ENCODE measurements around the gene MEF2A. TPM values are rescaled to one million over a fixed set of nuclear protein-coding genes. Genes with fewer than 3 reads are reported as not detected.

MEF2A gene
- polyA plus RNA-seq, 1 donor, result 29.3 TPM

- Histone ChIP-seq H3K9me3 (ENCODE audit: control insufficient read depth, low read depth, low read length) (peaks cover 7% of the 10 kb centered on the region), H3K4me3 (ENCODE audit: low read length) (no peak overlapping the region), H3K4me1 (ENCODE audit: control insufficient read depth, insufficient read depth, low read length) (no peaks in the 10 kb centered on the region), H3K27ac (ENCODE audit: low read length) (no peak overlapping the region), H3K36me3 (ENCODE audit: control insufficient read depth, insufficient read depth, low read length) (peaks cover 25% of the 10 kb centered on the region), H3K27me3 (ENCODE audit: control insufficient read depth, insufficient read depth, low read length) (no peaks in the 10 kb centered on the region)
- 89% methylated on average over 1 of the region's 3 CpGs for WGBS (ENCODE audit: insufficient coverage, low lambda C conversion rate)
- DNase-seq, result no peak
Observed at GRCh38 chr15:99722406-99722805, 156.6 kb downstream of the MEF2A start.

- H3K4me1 ChIP-seq (ENCODE audit: control insufficient read depth, insufficient read depth, low read length), result peaks cover 12% of the 10 kb centered on the region
- 100% methylated on average over 1 of the region's 7 CpGs for WGBS (ENCODE audit: insufficient coverage, low lambda C conversion rate)
Observed at GRCh38 chr15:99726333-99726732, 160.5 kb downstream of the MEF2A start.

GRCh38 chr15:99727330-99727729 lies 161.5 kb downstream of the MEF2A start:
- no peak for DNase-seq

More at GRCh38 chr15:99726333-99726732, 160.5 kb downstream of the MEF2A start:
- no peaks in the 10 kb centered on the region for H3K27me3 ChIP-seq (ENCODE audit: control insufficient read depth, insufficient read depth, low read length)
- H3K9me3 ChIP-seq (ENCODE audit: control insufficient read depth, low read depth, low read length), result peaks cover 7% of the 10 kb centered on the region
- no peak overlapping the region for H3K4me3 ChIP-seq (ENCODE audit: low read length)
- no peak overlapping the region for H3K27ac ChIP-seq (ENCODE audit: low read length)
- DNase-seq, result no peak
- peaks cover 32% of the 10 kb centered on the region for H3K36me3 ChIP-seq (ENCODE audit: control insufficient read depth, insufficient read depth, low read length)

DNA sequence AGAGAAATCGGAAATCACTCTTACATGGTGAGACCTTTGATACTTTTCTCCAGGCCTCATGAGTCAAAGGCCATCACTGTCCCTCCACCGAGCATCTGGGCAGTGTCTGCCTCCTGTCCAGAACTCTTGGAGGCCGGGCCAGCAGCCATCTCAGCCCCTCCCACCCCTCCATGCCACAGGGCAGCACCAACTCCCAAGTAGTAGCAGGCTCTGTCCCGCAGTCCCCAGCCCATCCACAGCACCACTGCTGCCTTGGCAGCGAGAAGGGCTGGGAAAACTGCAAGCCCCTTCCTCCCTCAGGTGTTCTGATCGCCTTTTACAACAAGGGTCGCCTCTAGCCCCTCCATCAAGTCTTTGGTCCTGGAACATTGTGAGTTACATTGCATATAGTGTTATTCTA lies 161.9 kb downstream of the MEF2A start:
- no peak for DNase-seq
- Histone ChIP-seq H3K4me1 (ENCODE audit: control insufficient read depth, insufficient read depth, low read length) (peaks cover 12% of the 10 kb centered on the region), H3K27ac (ENCODE audit: low read length) (no peak overlapping the region), H3K27me3 (ENCODE audit: control insufficient read depth, insufficient read depth, low read length) (no peaks in the 10 kb centered on the region), H3K36me3 (ENCODE audit: control insufficient read depth, insufficient read depth, low read length) (peaks cover 32% of the 10 kb centered on the region), H3K9me3 (ENCODE audit: control insufficient read depth, low read depth, low read length) (peaks cover 7% of the 10 kb centered on the region), H3K4me3 (ENCODE audit: low read length) (no peak overlapping the region)
- 83% methylated on average over 2 of the region's 7 CpGs for WGBS (ENCODE audit: insufficient coverage, low lambda C conversion rate)

More at GRCh38 chr15:99727330-99727729, 161.5 kb downstream of the MEF2A start:
- no CpG with 5 or more reads among the region's 1 CpG for WGBS (ENCODE audit: insufficient coverage, low lambda C conversion rate)
- Histone ChIP-seq H3K27me3 (ENCODE audit: control insufficient read depth, insufficient read depth, low read length) (no peaks in the 10 kb centered on the region), H3K4me1 (ENCODE audit: control insufficient read depth, insufficient read depth, low read length) (peaks cover 12% of the 10 kb centered on the region), H3K27ac (ENCODE audit: low read length) (no peak overlapping the region), H3K36me3 (ENCODE audit: control insufficient read depth, insufficient read depth, low read length) (peaks cover 32% of the 10 kb centered on the region), H3K4me3 (ENCODE audit: low read length) (no peak overlapping the region), H3K9me3 (ENCODE audit: control insufficient read depth, low read depth, low read length) (peaks cover 7% of the 10 kb centered on the region)

GRCh38 chr15:99728916-99729315 lies 163.1 kb downstream of the MEF2A start:
- Histone ChIP-seq H3K4me1 (ENCODE audit: control insufficient read depth, insufficient read depth, low read length) (peaks cover 14% of the 10 kb centered on the region), H3K27ac (ENCODE audit: low read length) (no peak overlapping the region), H3K27me3 (ENCODE audit: control insufficient read depth, insufficient read depth, low read length) (no peaks in the 10 kb centered on the region), H3K4me3 (ENCODE audit: low read length) (no peak overlapping the region), H3K36me3 (ENCODE audit: control insufficient read depth, insufficient read depth, low read length) (peaks cover 32% of the 10 kb centered on the region), H3K9me3 (ENCODE audit: control insufficient read depth, low read depth, low read length) (peaks cover 9% of the 10 kb centered on the region)
- WGBS (ENCODE audit: insufficient coverage, low lambda C conversion rate), result no CpG with 5 or more reads among the region's 6 CpGs
- DNase-seq, result no peak

DNA sequence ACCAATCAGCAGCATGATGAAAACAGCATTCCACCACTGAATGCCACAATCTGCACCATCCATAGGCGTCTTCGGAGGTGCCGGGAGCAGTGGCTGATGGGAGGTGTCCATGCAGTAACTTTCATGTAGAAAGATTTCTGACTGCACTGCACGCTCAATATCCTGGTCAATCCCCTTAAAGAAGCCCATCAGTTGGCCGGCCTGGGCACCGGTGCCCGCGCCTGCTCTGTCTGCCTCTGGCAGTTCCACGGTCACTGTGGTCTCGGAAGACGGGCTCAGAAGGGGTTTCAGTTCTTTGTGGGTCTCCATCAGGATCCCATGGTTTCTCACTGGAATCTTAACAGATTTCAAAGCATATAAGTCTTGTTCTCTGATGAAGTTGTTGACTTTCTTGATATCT lies 163.5 kb downstream of the MEF2A start:
- H3K9me3 ChIP-seq (ENCODE audit: control insufficient read depth, low read depth, low read length), result peaks cover 9% of the 10 kb centered on the region
- no peaks in the 10 kb centered on the region for H3K27me3 ChIP-seq (ENCODE audit: control insufficient read depth, insufficient read depth, low read length)
- H3K4me1 ChIP-seq (ENCODE audit: control insufficient read depth, insufficient read depth, low read length), result peaks cover 14% of the 10 kb centered on the region
- DNase-seq, result no peak
- no CpG with 5 or more reads among the region's 11 CpGs for WGBS (ENCODE audit: insufficient coverage, low lambda C conversion rate)
- H3K27ac ChIP-seq (ENCODE audit: low read length), result no peak overlapping the region
- H3K4me3 ChIP-seq (ENCODE audit: low read length), result no peak overlapping the region
- H3K36me3 ChIP-seq (ENCODE audit: control insufficient read depth, insufficient read depth, low read length), result peaks cover 32% of the 10 kb centered on the region

DNA sequence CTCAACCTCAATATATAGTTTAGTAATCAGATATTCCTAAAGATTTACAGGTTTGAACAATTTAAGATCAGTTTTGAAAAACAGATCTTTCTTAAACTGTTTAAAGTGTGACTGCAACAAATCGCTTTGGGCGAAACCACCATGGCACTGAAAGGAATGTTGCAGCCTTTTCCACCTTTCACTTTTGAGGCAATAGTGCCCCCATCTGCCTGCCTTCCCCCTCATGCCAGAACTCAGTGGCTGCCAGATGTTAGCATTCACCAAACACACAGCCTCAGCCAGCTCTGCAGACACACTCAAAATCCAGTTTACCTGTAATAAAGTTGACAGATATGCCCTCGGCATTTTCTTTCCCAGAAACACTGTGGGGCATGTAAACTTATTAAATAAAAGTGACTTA lies 164.1 kb downstream of the MEF2A start:
- no peak for DNase-seq
- H3K4me1 ChIP-seq (ENCODE audit: control insufficient read depth, insufficient read depth, low read length), result peaks cover 20% of the 10 kb centered on the region
- no CpG with 5 or more reads among the region's 3 CpGs for WGBS (ENCODE audit: insufficient coverage, low lambda C conversion rate)

DNA sequence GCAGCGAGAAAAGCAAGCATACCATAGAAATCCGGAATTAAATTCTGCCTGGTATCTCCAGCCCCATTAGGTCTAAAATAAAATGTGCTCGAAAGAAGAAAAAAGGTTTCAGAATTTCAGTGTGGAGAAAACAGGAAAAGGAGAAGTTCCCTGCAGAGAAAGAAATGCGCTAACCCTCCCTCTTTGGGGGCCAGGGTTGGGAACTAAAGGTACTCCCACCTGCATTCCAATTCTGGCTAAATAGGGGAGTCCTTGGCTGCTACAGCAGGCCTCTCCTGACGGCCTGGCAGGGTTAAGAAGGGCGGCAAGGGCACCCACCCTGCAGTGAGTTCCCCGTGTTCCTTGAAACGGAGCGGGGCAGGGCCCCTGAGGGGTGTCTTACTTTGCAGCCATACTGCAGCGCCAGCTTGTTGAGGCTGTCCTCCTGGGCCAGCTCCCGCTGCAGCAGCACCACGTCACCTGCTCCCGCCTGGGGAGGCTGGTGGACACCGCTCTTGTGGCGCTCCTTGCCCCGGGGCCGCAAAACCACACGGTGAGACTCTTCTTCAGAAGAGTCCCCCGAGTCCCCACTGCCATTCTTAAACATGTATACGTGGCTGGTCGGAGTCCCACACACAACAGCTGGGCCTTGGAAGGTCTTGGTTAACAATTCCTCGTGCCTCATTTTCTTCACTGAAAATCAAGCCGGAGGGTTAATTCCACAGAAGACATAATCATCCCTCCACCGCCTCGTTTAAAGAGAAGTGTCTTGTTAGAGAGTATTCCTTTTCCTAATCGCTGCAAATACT lies 165.7 kb downstream of the MEF2A start:
- H3K4me3 ChIP-seq (ENCODE audit: low read length), result peak overlapping the region; percentile 85
- H3K27me3 ChIP-seq (ENCODE audit: control insufficient read depth, insufficient read depth, low read length), result no peaks in the 10 kb centered on the region
- peak in 1 of 2 donors; percentile 24 for DNase-seq
- peak overlapping the region; percentile 91 for H3K27ac ChIP-seq (ENCODE audit: low read length)
- H3K4me1 ChIP-seq (ENCODE audit: control insufficient read depth, insufficient read depth, low read length), result peaks cover 22% of the 10 kb centered on the region
- 73% methylated on average over 3 of the region's 26 CpGs for WGBS (ENCODE audit: insufficient coverage, low lambda C conversion rate)
- H3K36me3 ChIP-seq (ENCODE audit: control insufficient read depth, insufficient read depth, low read length), result peaks cover 26% of the 10 kb centered on the region
- H3K9me3 ChIP-seq (ENCODE audit: control insufficient read depth, low read depth, low read length), result peaks cover 2% of the 10 kb centered on the region

More for the DNA sequence above, 164.1 kb downstream of the MEF2A start:
- no peak overlapping the region for H3K4me3 ChIP-seq (ENCODE audit: low read length)
- H3K9me3 ChIP-seq (ENCODE audit: control insufficient read depth, low read depth, low read length), result peaks cover 6% of the 10 kb centered on the region
- H3K27me3 ChIP-seq (ENCODE audit: control insufficient read depth, insufficient read depth, low read length), result no peaks in the 10 kb centered on the region
- peaks cover 32% of the 10 kb centered on the region for H3K36me3 ChIP-seq (ENCODE audit: control insufficient read depth, insufficient read depth, low read length)
- H3K27ac ChIP-seq (ENCODE audit: low read length), result no peak overlapping the region

DNA sequence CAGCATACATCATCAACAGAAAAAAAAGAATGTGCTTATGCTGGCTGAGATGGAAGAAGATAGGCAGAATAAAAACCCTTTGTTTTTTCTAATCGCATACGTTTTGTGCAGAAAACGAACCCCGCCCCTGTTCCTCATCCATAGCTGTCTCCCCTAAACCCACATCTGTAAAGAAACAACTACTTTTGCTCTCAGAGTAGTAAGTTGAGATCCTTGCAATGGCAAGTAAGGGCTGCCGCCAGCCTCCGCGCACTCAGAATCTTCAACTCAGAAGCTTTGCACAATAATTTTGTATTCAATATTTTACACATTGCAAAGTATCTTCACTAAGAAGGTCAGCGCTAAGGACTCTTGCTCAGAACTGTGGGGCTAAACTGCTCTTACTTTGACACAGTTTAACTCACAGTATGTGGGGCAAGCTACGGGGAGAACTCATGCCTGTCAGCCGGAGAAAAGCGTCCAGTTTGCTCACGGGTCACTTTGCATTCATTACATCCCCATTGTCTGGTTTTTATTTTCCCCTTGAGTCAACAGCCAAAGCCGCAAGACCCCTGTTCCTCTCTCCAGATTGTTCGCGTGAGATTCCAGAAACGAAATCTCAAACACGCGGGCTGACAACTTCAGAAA lies 166.5 kb downstream of the MEF2A start:
- DNase-seq, result peak in 1 of 2 donors; percentile 51
- Histone ChIP-seq H3K4me1 (ENCODE audit: control insufficient read depth, insufficient read depth, low read length) (peaks cover 22% of the 10 kb centered on the region), H3K4me3 (ENCODE audit: low read length) (peak overlapping the region; percentile 85), H3K27me3 (ENCODE audit: control insufficient read depth, insufficient read depth, low read length) (no peaks in the 10 kb centered on the region), H3K9me3 (ENCODE audit: control insufficient read depth, low read depth, low read length) (peaks cover 2% of the 10 kb centered on the region), H3K36me3 (ENCODE audit: control insufficient read depth, insufficient read depth, low read length) (peaks cover 23% of the 10 kb centered on the region), H3K27ac (ENCODE audit: low read length) (peak overlapping the region; percentile 91)
- 0% methylated on average over 1 of the region's 18 CpGs for WGBS (ENCODE audit: insufficient coverage, low lambda C conversion rate)

- Histone ChIP-seq H3K4me3 (ENCODE audit: low read length) (peak overlapping the region; percentile 85), H3K4me1 (ENCODE audit: control insufficient read depth, insufficient read depth, low read length) (peaks cover 22% of the 10 kb centered on the region), H3K27me3 (ENCODE audit: control insufficient read depth, insufficient read depth, low read length) (no peaks in the 10 kb centered on the region), H3K27ac (ENCODE audit: low read length) (peak overlapping the region; percentile 91), H3K36me3 (ENCODE audit: control insufficient read depth, insufficient read depth, low read length) (peaks cover 17% of the 10 kb centered on the region), H3K9me3 (ENCODE audit: control insufficient read depth, low read depth, low read length) (peaks cover 2% of the 10 kb centered on the region)
- DNase-seq, result no peak
- no CpG with 5 or more reads among the region's 46 CpGs for WGBS (ENCODE audit: insufficient coverage, low lambda C conversion rate)
Observed at GRCh38 chr15:99732751-99733267, 167.0 kb downstream of the MEF2A start.

Measured in large intestine (tissue), 3 donors.